HL-60/S4 (cell line): Measurements from ENCODE around the gene HINT2.

Experiments used
- in situ Hi-C: fragments of 300-500 bp; cut with MboI; formaldehyde crosslinking; loops from 2 replicates; pipeline ENCODE4 v1.14.3; 2022; ENCODE audit warnings: low sequenced_read_pairs

Gene HINT2

GRCh38 chr9:35841645-35841900 is 26.7 kb upstream of the HINT2 start:
- in situ Hi-C loops: no loop called here

- in situ Hi-C loops: no loop called here
Observed at GRCh38 chr9:35840881-35841644, 26.2 kb upstream of the HINT2 start.

- in situ Hi-C loops: no loop called here
Observed at GRCh38 chr9:35839926-35840325, 25.1 kb upstream of the HINT2 start.

GRCh38 chr9:35836595-35836994 is 21.8 kb upstream of the HINT2 start:
- in situ Hi-C loops: no loop called here

GRCh38 chr9:35835766-35836165 is 20.9 kb upstream of the HINT2 start:
- in situ Hi-C loops: no loop called here

GRCh38 chr9:35835216-35835632 is 20.4 kb upstream of the HINT2 start:
- in situ Hi-C loops: no loop called here

GRCh38 chr9:35834260-35835215 is 19.7 kb upstream of the HINT2 start:
- in situ Hi-C loops: no loop called here

GRCh38 chr9:35832814-35833213 is 18.0 kb upstream of the HINT2 start:
- in situ Hi-C loops: no loop called here

GRCh38 chr9:35831040-35831439 is 16.2 kb upstream of the HINT2 start:
- in situ Hi-C loops: no loop called here

GRCh38 chr9:35829764-35830096 is 14.9 kb upstream of the HINT2 start:
- in situ Hi-C loops: no loop called here

- in situ Hi-C loops: no loop called here
Observed at GRCh38 chr9:35829084-35829763, 14.4 kb upstream of the HINT2 start, which contains the start of gene TMEM8B. Gene TMEM8B (plus strand): TSS chr9:35829228. CDS start chr9:35829448, 220 bp downstream.

- in situ Hi-C loops: no loop called here
Observed at GRCh38 chr9:35828716-35829083, 13.9 kb upstream of the HINT2 start, which contains the start of gene FAM221B. Gene FAM221B (minus strand): TSS chr9:35828732. CDS start chr9:35826161, 2,571 bp downstream.

GRCh38 chr9:35827486-35827885 is 12.6 kb upstream of the HINT2 start:
- in situ Hi-C loops: no loop called here

- in situ Hi-C loops: no loop called here
Observed at GRCh38 chr9:35826071-35826701, 11.3 kb upstream of the HINT2 start.

- in situ Hi-C loops: no loop called here
Observed at GRCh38 chr9:35822926-35823325, 8.1 kb upstream of the HINT2 start.

GRCh38 chr9:35820076-35820475 is 5.2 kb upstream of the HINT2 start:
- in situ Hi-C loops: no loop called here

- in situ Hi-C loops: no loop called here
Observed at GRCh38 chr9:35818341-35818740, 3.5 kb upstream of the HINT2 start.

- in situ Hi-C loops: no loop called here
Observed at GRCh38 chr9:35816708-35817107, 1.9 kb upstream of the HINT2 start.

- in situ Hi-C loops: no loop called here
Observed at GRCh38 chr9:35814106-35814840, 569 bp downstream of the HINT2 start.

- in situ Hi-C loops: no loop called here
Observed at GRCh38 chr9:35813434-35814105, 1.3 kb downstream of the HINT2 start.
